ENCODE measurements around the gene MUC3A.

- no peak for TF ChIP-seq CTCF (IDR thresholded peaks at IDR 0.05 in 4 of 5, conservative IDR thresholded peaks at IDR 0.05 in 1 of 5)
- no peak for TF ChIP-seq POLR2A (IDR thresholded peaks at IDR 0.05)
Measured at GRCh38 chr7:101017064-101017777, 67.9 kb downstream of the MUC3A start.
